ENCODE results near the gene SPOCK1.

SPOCK1 gene

GRCh38 chr5:137105351-137106035 is 393.6 kb downstream of the SPOCK1 start:
- DNase-seq (ENCODE audit: extremely low spot score): no peak
- CTCF ChIA-PET: interaction anchor here (1.3 kb wide), 1 partner anchor 15 kb away, joined by 3 read pairs; no protein-coding TSS in a partner anchor
- POLR2A ChIA-PET: no interaction called here
- TF ChIP-seq CTCF (IDR thresholded peaks at IDR 0.05; ENCODE audit: control extremely low read depth, extremely low read depth, low read depth, missing control alignments): no peak

- no peak for TF ChIP-seq CTCF (IDR thresholded peaks at IDR 0.05; ENCODE audit: control extremely low read depth, extremely low read depth, low read depth, missing control alignments)
- DNase-seq (ENCODE audit: extremely low spot score): no peak
- POLR2A ChIA-PET: no interaction called here
- CTCF ChIA-PET: no interaction called here
Measured at GRCh38 chr5:137101544-137101943, 397.6 kb downstream of the SPOCK1 start.

GRCh38 chr5:137099651-137100050 is 399.5 kb downstream of the SPOCK1 start:
- DNase-seq (ENCODE audit: extremely low spot score): no peak
- no peak for TF ChIP-seq CTCF (IDR thresholded peaks at IDR 0.05; ENCODE audit: control extremely low read depth, extremely low read depth, low read depth, missing control alignments)
- CTCF ChIA-PET: interaction anchor here (1.3 to 1.7 kb wide), 3 partner anchors 10 to 24 kb away, joined by 3 to 4 read pairs (median 4); no protein-coding TSS in a partner anchor
- POLR2A ChIA-PET: no interaction called here

GRCh38 chr5:137098663-137099062 is 400.5 kb downstream of the SPOCK1 start:
- DNase-seq (ENCODE audit: extremely low spot score): no peak
- CTCF ChIA-PET: no interaction called here
- TF ChIP-seq CTCF (IDR thresholded peaks at IDR 0.05; ENCODE audit: control extremely low read depth, extremely low read depth, low read depth, missing control alignments): no peak
- POLR2A ChIA-PET: no interaction called here

GRCh38 chr5:137098238-137098637 is 400.9 kb downstream of the SPOCK1 start:
- ChIA-PET POLR2A (no interaction called here), CTCF (no interaction called here)
- TF ChIP-seq CTCF (IDR thresholded peaks at IDR 0.05; ENCODE audit: control extremely low read depth, extremely low read depth, low read depth, missing control alignments): no peak
- DNase-seq (ENCODE audit: extremely low spot score): no peak

GRCh38 chr5:137097203-137097602 is 401.9 kb downstream of the SPOCK1 start:
- no peak for DNase-seq (ENCODE audit: extremely low spot score)
- ChIA-PET CTCF (no interaction called here), POLR2A (no interaction called here)
- TF ChIP-seq CTCF (IDR thresholded peaks at IDR 0.05; ENCODE audit: control extremely low read depth, extremely low read depth, low read depth, missing control alignments): no peak

Measured in GM10248 (cell line).